ENCODE results near the gene PLA2G2A.
"Not testable (repeated sequence)": the region's sequence is repeated elsewhere in the genome, so short reads cannot be mapped to it uniquely, and the experiment has no call there.

PLA2G2A gene

DNA sequence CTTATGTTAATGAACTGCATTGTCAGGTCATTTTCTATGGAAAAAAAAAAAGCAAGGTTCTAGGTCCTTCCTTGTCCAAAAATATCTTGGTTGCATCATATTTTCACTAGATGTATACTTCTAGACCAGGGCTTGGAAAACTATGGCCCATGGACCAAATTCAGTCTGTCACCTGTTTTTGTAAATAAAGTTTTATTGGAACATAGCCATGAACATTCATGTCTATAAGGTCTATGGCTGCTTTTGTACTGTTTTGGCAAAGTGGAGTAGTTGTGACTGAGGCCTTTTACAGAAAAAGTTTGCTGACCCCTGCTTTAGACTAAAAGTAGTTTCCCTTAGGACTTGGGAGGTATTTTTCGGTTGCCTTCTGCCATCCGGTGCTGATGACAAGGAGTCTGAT lies 36.8 kb downstream of the PLA2G2A start:
- TF ChIP-seq POLR2A (IDR thresholded peaks at IDR 0.05; ENCODE audit: low read depth, low read length) (no peak), TAF1 (IDR thresholded peaks at IDR 0.05; ENCODE audit: borderline replicate concordance, low read depth, low read length) (no peak), POLR2AphosphoS5 (IDR thresholded peaks at IDR 0.05; ENCODE audit: low read depth, low read length) (no peak)
- DNase-seq (ENCODE audit: insufficient read length) = no peak
- no peak for FAIRE-seq

GRCh38 chr1:19942088-19942487 lies 37.3 kb downstream of the PLA2G2A start:
- DNase-seq (ENCODE audit: insufficient read length) (no peak), FAIRE-seq (no peak)
- TF ChIP-seq POLR2AphosphoS5 (IDR thresholded peaks at IDR 0.05; ENCODE audit: low read depth, low read length) (no peak), POLR2A (IDR thresholded peaks at IDR 0.05; ENCODE audit: low read depth, low read length) (no peak), TAF1 (IDR thresholded peaks at IDR 0.05; ENCODE audit: borderline replicate concordance, low read depth, low read length) (no peak)

DNA sequence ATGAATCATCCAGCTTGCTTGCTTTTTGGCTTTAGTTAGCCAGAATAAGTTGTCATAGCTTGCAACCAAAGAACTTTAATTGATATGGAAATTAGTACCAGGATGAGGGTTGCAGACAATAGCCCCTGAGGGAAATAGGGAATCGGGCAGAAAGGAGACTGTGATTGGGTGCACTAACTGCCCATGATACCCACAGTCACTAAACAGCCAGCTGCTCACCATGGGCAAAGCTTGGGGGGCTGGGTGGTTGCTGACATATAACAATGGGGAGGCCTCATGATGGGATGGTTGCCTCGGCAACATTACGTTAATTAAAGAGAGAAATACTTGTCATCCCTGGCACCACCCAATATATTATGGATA lies 38.2 kb downstream of the PLA2G2A start:
- no peak for FAIRE-seq
- no peak for TF ChIP-seq POLR2AphosphoS5 (IDR thresholded peaks at IDR 0.05; ENCODE audit: low read depth, low read length)
- no peak for TF ChIP-seq POLR2A (IDR thresholded peaks at IDR 0.05; ENCODE audit: low read depth, low read length)
- no peak for TF ChIP-seq TAF1 (IDR thresholded peaks at IDR 0.05; ENCODE audit: borderline replicate concordance, low read depth, low read length)
- DNase-seq (ENCODE audit: insufficient read length) = no peak

GRCh38 chr1:19940486-19941205 lies 38.8 kb downstream of the PLA2G2A start:
- FAIRE-seq (no peak), DNase-seq (ENCODE audit: insufficient read length) (no peak)
- TF ChIP-seq TAF1 (IDR thresholded peaks at IDR 0.05; ENCODE audit: borderline replicate concordance, low read depth, low read length) (no peak), POLR2A (IDR thresholded peaks at IDR 0.05; ENCODE audit: low read depth, low read length) (no peak), POLR2AphosphoS5 (IDR thresholded peaks at IDR 0.05; ENCODE audit: low read depth, low read length) (no peak)

DNA sequence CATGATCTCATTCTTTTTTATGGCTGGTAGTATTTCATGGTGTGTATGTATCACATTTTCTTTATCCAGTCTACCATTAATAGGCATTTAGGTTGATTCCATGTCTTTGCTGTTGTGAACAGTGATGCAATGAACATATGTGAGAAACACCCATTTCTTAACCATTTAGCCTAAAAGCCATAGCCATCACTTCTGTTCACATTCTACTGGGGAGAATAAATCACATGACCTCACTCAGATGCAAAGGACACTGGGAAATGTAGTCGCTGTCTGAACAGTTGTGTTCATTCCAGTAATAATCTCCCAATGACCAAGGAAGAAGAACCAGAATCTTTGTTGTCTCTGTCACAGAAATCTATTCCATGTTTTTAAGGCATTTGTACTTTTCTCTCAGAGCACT lies 40.9 kb downstream of the PLA2G2A start:
- FAIRE-seq (no peak), DNase-seq (ENCODE audit: insufficient read length) (no peak)
- no peak for TF ChIP-seq POLR2A (IDR thresholded peaks at IDR 0.05; ENCODE audit: low read depth, low read length)
- no peak for TF ChIP-seq TAF1 (IDR thresholded peaks at IDR 0.05; ENCODE audit: borderline replicate concordance, low read depth, low read length)
- no peak for TF ChIP-seq POLR2AphosphoS5 (IDR thresholded peaks at IDR 0.05; ENCODE audit: low read depth, low read length)

- no peak for DNase-seq (ENCODE audit: insufficient read length)
- no peak for FAIRE-seq
- TF ChIP-seq POLR2A (IDR thresholded peaks at IDR 0.05; ENCODE audit: low read depth, low read length) (no peak), TAF1 (IDR thresholded peaks at IDR 0.05; ENCODE audit: borderline replicate concordance, low read depth, low read length) (no peak), POLR2AphosphoS5 (IDR thresholded peaks at IDR 0.05; ENCODE audit: low read depth, low read length) (no peak)
Observed at GRCh38 chr1:19936061-19936750, 43.2 kb downstream of the PLA2G2A start.

DNA sequence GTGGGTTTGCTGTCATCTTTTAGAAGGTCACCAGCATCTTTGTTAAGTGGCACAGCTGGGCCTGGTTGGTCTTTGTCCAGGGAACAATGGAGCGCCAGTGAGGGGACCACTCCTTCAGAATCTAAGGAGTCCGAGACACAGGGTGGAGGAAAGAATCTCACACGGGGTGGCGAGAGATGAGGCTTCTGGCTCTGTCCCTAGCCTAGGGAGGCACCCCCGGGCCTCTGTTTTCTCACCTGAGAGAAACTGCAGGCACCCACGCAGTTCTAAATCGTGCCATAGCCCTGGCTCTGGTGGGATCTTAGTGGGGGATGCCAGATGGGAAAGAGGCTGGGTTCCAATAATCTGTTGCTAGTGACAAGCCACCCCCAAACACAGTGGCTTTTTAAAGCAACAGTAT lies 45.1 kb downstream of the PLA2G2A start:
- TF ChIP-seq POLR2A (IDR thresholded peaks at IDR 0.05; ENCODE audit: low read depth, low read length) (no peak), POLR2AphosphoS5 (IDR thresholded peaks at IDR 0.05; ENCODE audit: low read depth, low read length) (no peak), TAF1 (IDR thresholded peaks at IDR 0.05; ENCODE audit: borderline replicate concordance, low read depth, low read length) (no peak)
- FAIRE-seq (no peak), DNase-seq (ENCODE audit: insufficient read length) (no peak)

DNA sequence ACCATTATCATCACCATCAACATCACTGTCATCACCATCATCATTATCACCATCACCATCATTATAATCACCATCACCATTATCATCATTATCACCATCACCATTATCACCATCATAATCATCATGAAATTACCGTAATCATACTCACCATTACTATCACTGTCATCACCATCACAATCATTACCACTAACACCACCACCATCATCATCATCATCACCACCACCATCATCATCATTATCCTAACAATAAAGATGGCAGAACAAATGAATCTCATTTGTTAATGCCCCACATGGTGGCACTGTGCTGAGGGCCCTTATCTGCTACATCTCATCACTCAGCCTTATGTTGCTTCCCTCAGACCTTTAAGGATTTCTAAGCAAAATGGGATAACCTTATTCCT lies 46.6 kb downstream of the PLA2G2A start:
- FAIRE-seq = no peak
- TF ChIP-seq POLR2A (IDR thresholded peaks at IDR 0.05; ENCODE audit: low read depth, low read length) = no peak
- TF ChIP-seq TAF1 (IDR thresholded peaks at IDR 0.05; ENCODE audit: borderline replicate concordance, low read depth, low read length) = no peak
- TF ChIP-seq POLR2AphosphoS5 (IDR thresholded peaks at IDR 0.05; ENCODE audit: low read depth, low read length) = no peak
- no peak for DNase-seq (ENCODE audit: insufficient read length)

DNA sequence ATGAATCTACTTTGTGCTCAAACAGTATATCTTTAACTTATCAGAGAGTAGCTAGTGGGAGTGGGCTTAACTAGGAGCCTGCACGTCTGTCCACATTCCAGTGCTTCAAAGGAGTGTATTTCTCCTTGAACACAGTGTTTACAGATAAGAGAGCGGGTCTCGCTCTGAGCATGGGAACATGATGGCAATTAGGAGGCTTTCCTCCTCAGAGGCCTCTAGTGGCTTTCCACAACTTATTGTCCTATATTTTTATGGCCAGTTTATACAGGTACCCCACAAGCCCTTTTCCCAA lies 52.3 kb downstream of the PLA2G2A start:
- DNase-seq (ENCODE audit: insufficient read length); FAIRE-seq: not testable (repeated sequence)

GRCh38 chr1:19926296-19927129 lies 52.9 kb downstream of the PLA2G2A start:
- TF ChIP-seq POLR2AphosphoS5 (IDR thresholded peaks at IDR 0.05; ENCODE audit: low read depth, low read length) (no peak), POLR2A (IDR thresholded peaks at IDR 0.05; ENCODE audit: low read depth, low read length) (no peak)
- FAIRE-seq (no peak), DNase-seq (ENCODE audit: insufficient read length) (no peak)

All from GM12892 (cell line).